KMS-11 (cell line): Measurements from ENCODE around the gene EDIL3.
"Not testable (repeated sequence)": the region's sequence is repeated elsewhere in the genome, so short reads cannot be mapped to it uniquely, and the experiment has no call there.

Experiments
- H2AFZ ChIP-seq: fragments of 200-600 bp; sonication (generic); 2 replicates; pipeline ENCODE4 v1.6.1; 2016; ENCODE audit warnings: antibody characterized with exemption, mixed run types, low read depth
- H3K27ac ChIP-seq: fragments of 200-600 bp; sonication (generic); 2 replicates; pipeline ENCODE4 v1.6.1; 2016; ENCODE audit warnings: mild to moderate bottlenecking, mixed run types
- H3K27me3 ChIP-seq: fragments of 200-600 bp; sonication (generic); 2 replicates; pipeline ENCODE4 v1.6.1; 2017; ENCODE audit warnings: mild to moderate bottlenecking, low read depth, mixed run types, moderate library complexity; ENCODE audit not compliant: insufficient read depth
- H3K36me3 ChIP-seq: fragments of 200-600 bp; sonication (generic); 2 replicates; pipeline ENCODE4 v1.6.1; 2017; ENCODE audit warnings: mild to moderate bottlenecking, mixed run types; ENCODE audit not compliant: insufficient read depth
- H3K4me1 ChIP-seq: fragments of 200-600 bp; sonication (generic); 2 replicates; pipeline ENCODE4 v1.6.1; 2016; ENCODE audit warnings: mild to moderate bottlenecking, low read depth, mixed run types; ENCODE audit not compliant: poor library complexity, severe bottlenecking
- H3K4me2 ChIP-seq: fragments of 200-600 bp; sonication (generic); 2 replicates; pipeline ENCODE4 v1.7.0; 2016; ENCODE audit warnings: mild to moderate bottlenecking, mixed run types
- H3K4me3 ChIP-seq: fragments of 200-600 bp; sonication (generic); IDR thresholded peaks from 2 replicates; pipeline ENCODE4 v1.6.1; 2017; ENCODE audit warnings: low read depth, low read length, mixed read lengths; ENCODE audit not compliant: insufficient read depth
- H3K79me2 ChIP-seq: fragments of 200-600 bp; sonication (generic); 2 replicates; pipeline ENCODE4 v1.6.1; 2016; ENCODE audit warnings: low read depth, mixed run types; ENCODE audit not compliant: insufficient read depth
- H3K9ac ChIP-seq: fragments of 200-600 bp; sonication (generic); 2 replicates; pipeline ENCODE4 v1.6.1; 2016; ENCODE audit warnings: mild to moderate bottlenecking, mixed run types
- H4K20me1 ChIP-seq: fragments of 200-600 bp; sonication (generic); 2 replicates; pipeline ENCODE4 v1.6.1; 2016; ENCODE audit warnings: mild to moderate bottlenecking, mixed run types; ENCODE audit not compliant: insufficient read depth
- TF ChIP-seq, protein P1 (sequence below): fragments of 200-600 bp; sonication (generic); conservative IDR thresholded peaks from 2 replicates; pipeline ENCODE4 v1.6.1; 2017; ENCODE audit warnings: low read depth, mild to moderate bottlenecking, antibody characterized with exemption, low read length, moderate library complexity, mixed read lengths

EDIL3 gene

DNA sequence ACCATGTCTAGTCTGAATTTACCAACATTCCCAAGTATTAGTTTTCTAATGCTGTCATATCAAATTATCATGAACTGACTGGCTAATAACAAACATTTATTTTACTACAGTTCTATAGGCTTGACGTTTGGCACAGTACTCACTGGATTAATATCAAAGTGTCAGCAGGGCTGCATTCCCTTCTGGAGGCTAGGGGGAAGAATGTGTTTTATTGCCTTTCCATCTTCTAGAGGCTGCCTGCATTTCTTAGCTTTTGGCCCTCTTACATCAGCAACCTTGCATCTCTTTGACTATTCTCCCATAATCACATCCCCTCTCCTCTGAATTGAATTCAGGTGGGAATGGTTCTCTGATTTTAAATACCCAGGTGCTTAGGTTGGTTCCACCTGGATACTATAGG lies 84.7 kb downstream of the EDIL3 start:
- Histone ChIP-seq H3K79me2 (no peaks in the 10 kb centered on the region), H3K36me3 (no peaks in the 10 kb centered on the region), H3K27me3 (no peaks in the 10 kb centered on the region), H3K4me1 (no peaks in the 10 kb centered on the region), H3K4me2 (no peak overlapping the region), H2AFZ (no peak overlapping the region), H3K4me3 (no peak overlapping the region), H3K27ac (no peak overlapping the region), H4K20me1 (no peaks in the 10 kb centered on the region), H3K9ac (no peak overlapping the region)
- TF ChIP-seq, protein P1, sequence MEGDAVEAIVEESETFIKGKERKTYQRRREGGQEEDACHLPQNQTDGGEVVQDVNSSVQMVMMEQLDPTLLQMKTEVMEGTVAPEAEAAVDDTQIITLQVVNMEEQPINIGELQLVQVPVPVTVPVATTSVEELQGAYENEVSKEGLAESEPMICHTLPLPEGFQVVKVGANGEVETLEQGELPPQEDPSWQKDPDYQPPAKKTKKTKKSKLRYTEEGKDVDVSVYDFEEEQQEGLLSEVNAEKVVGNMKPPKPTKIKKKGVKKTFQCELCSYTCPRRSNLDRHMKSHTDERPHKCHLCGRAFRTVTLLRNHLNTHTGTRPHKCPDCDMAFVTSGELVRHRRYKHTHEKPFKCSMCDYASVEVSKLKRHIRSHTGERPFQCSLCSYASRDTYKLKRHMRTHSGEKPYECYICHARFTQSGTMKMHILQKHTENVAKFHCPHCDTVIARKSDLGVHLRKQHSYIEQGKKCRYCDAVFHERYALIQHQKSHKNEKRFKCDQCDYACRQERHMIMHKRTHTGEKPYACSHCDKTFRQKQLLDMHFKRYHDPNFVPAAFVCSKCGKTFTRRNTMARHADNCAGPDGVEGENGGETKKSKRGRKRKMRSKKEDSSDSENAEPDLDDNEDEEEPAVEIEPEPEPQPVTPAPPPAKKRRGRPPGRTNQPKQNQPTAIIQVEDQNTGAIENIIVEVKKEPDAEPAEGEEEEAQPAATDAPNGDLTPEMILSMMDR, result no peak

DNA sequence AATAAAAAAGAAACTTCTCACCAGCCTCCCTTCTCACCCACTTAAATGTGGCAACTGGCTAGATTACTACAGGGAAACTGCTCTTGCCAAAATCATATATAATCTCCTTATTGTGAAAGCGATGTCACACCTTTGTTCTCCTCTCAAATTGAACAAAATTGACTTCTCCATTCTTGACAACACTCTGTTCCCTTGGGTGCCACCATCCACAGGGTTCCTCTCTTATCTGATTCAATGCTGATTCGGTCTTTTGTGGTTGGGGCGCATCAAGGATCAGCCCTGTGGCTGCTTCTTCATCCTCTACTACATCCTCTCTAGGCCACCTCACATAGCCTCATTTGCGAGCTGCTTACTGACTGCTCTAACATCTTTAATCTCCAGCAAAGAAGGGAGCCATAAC lies 86.1 kb downstream of the EDIL3 start:
- Histone ChIP-seq H3K79me2 (no peaks in the 10 kb centered on the region), H3K36me3 (no peaks in the 10 kb centered on the region), H3K4me2 (no peak overlapping the region), H4K20me1 (no peaks in the 10 kb centered on the region), H3K9ac (no peak overlapping the region), H3K4me1 (no peaks in the 10 kb centered on the region), H3K27ac (no peak overlapping the region), H2AFZ (no peak overlapping the region), H3K4me3 (no peak overlapping the region), H3K27me3 (no peaks in the 10 kb centered on the region)
- TF ChIP-seq, protein P1, result no peak

DNA sequence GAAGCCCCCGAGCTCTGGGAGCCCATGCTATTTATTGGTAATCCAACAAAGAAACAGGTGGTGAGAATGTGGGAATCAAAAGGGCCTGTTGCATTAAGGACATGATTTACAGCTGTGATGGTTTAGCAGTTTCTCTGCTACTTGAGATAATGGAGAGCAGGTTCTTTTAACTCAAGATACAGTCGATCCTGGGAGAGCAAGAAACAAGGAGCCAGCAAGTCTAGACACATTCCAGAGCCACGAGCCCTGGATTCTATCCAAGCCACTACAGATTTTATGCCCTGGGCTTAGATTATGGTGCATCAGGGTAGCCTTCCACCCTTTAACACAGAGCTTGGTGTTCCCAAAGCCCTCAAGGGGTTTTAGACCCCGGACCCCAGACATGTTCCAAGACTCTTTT lies 87.0 kb downstream of the EDIL3 start:
- not testable (repeated sequence) for H3K4me1 ChIP-seq, H3K4me2 ChIP-seq, H3K9ac ChIP-seq, H3K27ac ChIP-seq, H4K20me1 ChIP-seq, H3K36me3 ChIP-seq, H2AFZ ChIP-seq, H3K27me3 ChIP-seq, H3K4me3 ChIP-seq, H3K79me2 ChIP-seq

DNA sequence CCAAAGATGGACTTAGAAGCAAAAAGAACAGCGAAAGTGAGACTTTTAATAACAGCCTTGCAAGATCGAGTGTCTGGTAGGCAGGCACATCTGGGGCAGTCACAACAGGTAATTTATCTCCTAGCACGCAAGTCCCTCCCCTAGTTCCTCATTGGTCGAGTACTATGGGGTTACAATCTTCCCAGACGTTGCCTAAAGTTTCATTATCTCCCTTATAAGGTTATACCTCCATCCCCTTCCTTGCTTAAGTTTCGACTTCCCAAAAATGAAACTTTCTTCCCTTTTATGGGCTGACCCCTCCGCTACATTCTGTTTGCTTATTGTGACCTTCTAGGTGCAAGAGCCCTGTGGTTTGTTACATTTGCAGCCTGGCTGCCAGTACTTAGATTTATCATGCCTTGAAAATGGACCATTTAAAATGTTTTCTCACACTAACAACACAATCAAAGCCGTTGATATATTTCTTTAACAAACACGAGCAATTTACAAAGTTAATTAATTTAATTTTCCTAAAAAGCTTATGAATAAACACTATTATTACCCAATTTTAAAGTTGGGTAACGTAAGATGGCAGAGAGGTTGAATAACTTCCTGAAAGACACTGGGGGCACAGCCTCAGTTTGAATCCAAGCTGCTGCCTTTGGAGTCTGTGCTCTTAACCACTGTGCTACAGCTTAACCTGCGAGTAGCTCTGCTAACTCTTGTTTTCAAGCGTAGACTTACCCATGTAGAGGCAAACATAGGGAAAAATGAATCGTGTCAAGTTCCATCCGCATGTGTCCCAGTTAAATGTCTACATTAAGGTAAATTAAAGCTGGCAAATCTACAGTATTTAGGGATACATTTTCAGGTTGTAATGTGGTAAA lies 91.7 kb downstream of the EDIL3 start:
- no peak overlapping the region for H2AFZ ChIP-seq
- no peak overlapping the region for H3K9ac ChIP-seq
- no peaks in the 10 kb centered on the region for H3K79me2 ChIP-seq

More for the DNA sequence above, 91.7 kb downstream of the EDIL3 start:
- H3K4me1 ChIP-seq, result no peaks in the 10 kb centered on the region
- H3K4me3 ChIP-seq, result no peak overlapping the region
- no peaks in the 10 kb centered on the region for H4K20me1 ChIP-seq
- TF ChIP-seq, protein P1, result no peak
- H3K4me2 ChIP-seq, result no peak overlapping the region
- H3K27ac ChIP-seq, result no peak overlapping the region
- no peaks in the 10 kb centered on the region for H3K36me3 ChIP-seq
- no peaks in the 10 kb centered on the region for H3K27me3 ChIP-seq
